HEK293 (cell line): ENCODE measurements around the gene ADD2.

ENCODE experiments used
- CTCF ChIA-PET: fragments of 350-600 bp; formaldehyde crosslinking; extraction: SDS; loops from one replicate; lab custom pipeline; 2021; ENCODE audit warnings: antibody characterized with exemption; lab: Yijun Ruan, JAX
- POLR2A ChIA-PET: fragments of 300-600 bp; formaldehyde crosslinking; extraction: SDS; loops from one replicate; lab custom pipeline; 2020; ENCODE audit warnings: antibody characterized with exemption, inconsistent platforms; lab: Yijun Ruan, JAX
- H3K27ac ChIP-seq: fragments of 200-500 bp; sonication (Bioruptor generic); 2 replicates; pipeline ENCODE4 v1.5.1; 2014; ENCODE audit warnings: low read depth, low read length, control low read depth, inconsistent platforms; ENCODE audit errors: extremely low read depth
- H3K36me3 ChIP-seq, 2 experiments: fragments of 200-500 bp in 1 of 2; sonication (Bioruptor generic) in 1 of 2; 1 replicate in 1 of 2; 2 replicates in 1 of 2; pipeline ENCODE4 v1.5.1; 2014 to 2017; ENCODE audit warnings: inconsistent platforms in 2 of 2, low read length in 2 of 2; ENCODE audit not compliant: control insufficient read depth in 2 of 2, insufficient read depth in 1 of 2
- H3K4me1 ChIP-seq: fragments of 200-500 bp; sonication (Bioruptor generic); 2 replicates; pipeline ENCODE4 v1.5.1; 2014; ENCODE audit warnings: mild to moderate bottlenecking, low read length, inconsistent platforms; ENCODE audit not compliant: control insufficient read depth, insufficient read depth
- H3K4me3 ChIP-seq: 2 replicates; pipeline ENCODE4 v1.5.1; 2011; ENCODE audit warnings: low read depth, mild to moderate bottlenecking, control low read depth, low read length, moderate library complexity
- H3K9me3 ChIP-seq: fragments of 200-500 bp; sonication (Bioruptor generic); 2 replicates; pipeline ENCODE4 v1.5.1; 2014; ENCODE audit warnings: low read depth, low read length, inconsistent platforms; ENCODE audit not compliant: control insufficient read depth, insufficient read depth
- ATF2 ChIP-seq: fragments of 450-650 bp; formaldehyde crosslinking; IDR thresholded peaks from 2 replicates; pipeline ENCODE4 v1.5.1; 2016; ENCODE audit warnings: missing biosample characterization, missing genetic modification characterization, low read depth
- GLIS2 ChIP-seq: fragments of 450-650 bp; formaldehyde crosslinking; IDR thresholded peaks from 2 replicates; pipeline ENCODE4 v1.5.1; 2016; ENCODE audit warnings: missing biosample characterization, missing genetic modification characterization
- KLF7 ChIP-seq: fragments of 450-650 bp; formaldehyde crosslinking; IDR thresholded peaks from 2 replicates; pipeline ENCODE4 v1.5.1; 2016; ENCODE audit warnings: missing biosample characterization, missing genetic modification characterization, borderline replicate concordance
- MZF1 ChIP-seq: fragments of 450-650 bp; formaldehyde crosslinking; IDR thresholded peaks from 2 replicates; pipeline ENCODE4 v1.5.1; 2017; ENCODE audit warnings: missing biosample characterization, missing genetic modification characterization, borderline replicate concordance
- REPIN1 ChIP-seq: fragments of 450-650 bp; formaldehyde crosslinking; IDR thresholded peaks from 2 replicates; pipeline ENCODE4 v1.5.1; 2017; ENCODE audit warnings: missing biosample characterization, missing genetic modification characterization, low read depth
- ZBTB20 ChIP-seq: fragments of 450-650 bp; formaldehyde crosslinking; IDR thresholded peaks from 2 replicates; pipeline ENCODE4 v1.5.1; 2016; ENCODE audit warnings: missing biosample characterization, missing genetic modification characterization
- ZFHX2 ChIP-seq: fragments of 450-650 bp; formaldehyde crosslinking; conservative IDR thresholded peaks from 2 replicates; pipeline ENCODE4 v1.5.1; 2016; ENCODE audit warnings: missing biosample characterization, missing genetic modification characterization
- ZFP3 ChIP-seq: fragments of 450-650 bp; formaldehyde crosslinking; IDR thresholded peaks from 2 replicates; pipeline ENCODE4 v1.5.1; 2016; ENCODE audit warnings: low read depth, missing biosample characterization, missing genetic modification characterization
- ZNF132 ChIP-seq: fragments of 450-650 bp; formaldehyde crosslinking; IDR thresholded peaks from 2 replicates; pipeline ENCODE4 v1.5.1; 2017; ENCODE audit warnings: missing biosample characterization, missing genetic modification characterization, borderline replicate concordance
- ZNF214 ChIP-seq: fragments of 450-650 bp; formaldehyde crosslinking; IDR thresholded peaks from 2 replicates; pipeline ENCODE4 v1.5.1; 2017; ENCODE audit warnings: missing biosample characterization, mild to moderate bottlenecking, missing genetic modification characterization, borderline replicate concordance
- ZNF221 ChIP-seq: fragments of 450-650 bp; formaldehyde crosslinking; IDR thresholded peaks from 2 replicates; pipeline ENCODE4 v1.5.1; 2017; ENCODE audit warnings: missing biosample characterization, missing genetic modification characterization, borderline replicate concordance
- ZNF24 ChIP-seq: fragments of 450-650 bp; formaldehyde crosslinking; IDR thresholded peaks from 2 replicates; pipeline ENCODE4 v1.5.1; 2016; ENCODE audit warnings: missing biosample characterization, missing genetic modification characterization
- ZNF26 ChIP-seq: fragments of 450-650 bp; formaldehyde crosslinking; IDR thresholded peaks from 2 replicates; pipeline ENCODE4 v1.5.1; 2016; ENCODE audit warnings: missing biosample characterization, missing genetic modification characterization
- ZNF416 ChIP-seq: fragments of 450-650 bp; formaldehyde crosslinking; IDR thresholded peaks from 2 replicates; pipeline ENCODE4 v1.5.1; 2016; ENCODE audit warnings: missing biosample characterization, missing genetic modification characterization
- ZNF423 ChIP-seq: fragments of 450-650 bp; formaldehyde crosslinking; IDR thresholded peaks from 2 replicates; pipeline ENCODE4 v1.5.1; 2016; ENCODE audit warnings: missing biosample characterization, missing genetic modification characterization
- ZNF426 ChIP-seq: fragments of 450-650 bp; formaldehyde crosslinking; IDR thresholded peaks from 2 replicates; pipeline ENCODE4 v1.5.1; 2017; ENCODE audit warnings: missing biosample characterization, missing genetic modification characterization, mild to moderate bottlenecking, inconsistent platforms, moderate library complexity
- ZNF530 ChIP-seq: fragments of 450-650 bp; formaldehyde crosslinking; IDR thresholded peaks from 2 replicates; pipeline ENCODE4 v1.5.1; 2016; ENCODE audit warnings: low read depth, missing biosample characterization, missing genetic modification characterization
- ZNF555 ChIP-seq: fragments of 450-650 bp; formaldehyde crosslinking; conservative IDR thresholded peaks from 2 replicates; pipeline ENCODE4 v1.5.1; 2017; ENCODE audit warnings: missing biosample characterization, mild to moderate bottlenecking, missing genetic modification characterization, inconsistent platforms
- ZNF580 ChIP-seq: fragments of 450-650 bp; formaldehyde crosslinking; IDR thresholded peaks from 2 replicates; pipeline ENCODE4 v1.5.1; 2016; ENCODE audit warnings: missing biosample characterization, missing genetic modification characterization
- ZNF621 ChIP-seq: fragments of 450-650 bp; formaldehyde crosslinking; IDR thresholded peaks from 2 replicates; pipeline ENCODE4 v1.5.1; 2017; ENCODE audit warnings: missing biosample characterization, missing genetic modification characterization
- ZNF645 ChIP-seq: fragments of 450-650 bp; formaldehyde crosslinking; IDR thresholded peaks from 2 replicates; pipeline ENCODE4; 2016; ENCODE audit warnings: missing biosample characterization, missing genetic modification characterization
- ZNF707 ChIP-seq: fragments of 450-650 bp; formaldehyde crosslinking; IDR thresholded peaks from 2 replicates; pipeline ENCODE4 v1.5.1; 2016; ENCODE audit warnings: missing biosample characterization, missing genetic modification characterization
- ZNF768 ChIP-seq: fragments of 450-650 bp; formaldehyde crosslinking; IDR thresholded peaks from 2 replicates; pipeline ENCODE4 v1.5.1; 2018; ENCODE audit warnings: missing biosample characterization, mild to moderate bottlenecking, missing genetic modification characterization
- ZNF830 ChIP-seq: fragments of 450-650 bp; IDR thresholded peaks from 2 replicates; pipeline ENCODE4 v1.5.0; 2018; ENCODE audit warnings: missing biosample characterization, missing genetic modification characterization, low read depth, mild to moderate bottlenecking, moderate library complexity
- ZNF837 ChIP-seq: fragments of 450-650 bp; formaldehyde crosslinking; IDR thresholded peaks from 2 replicates; pipeline ENCODE4 v1.5.1; 2016; ENCODE audit warnings: missing biosample characterization, missing genetic modification characterization
- ZSCAN23 ChIP-seq: fragments of 450-650 bp; formaldehyde crosslinking; IDR thresholded peaks from 2 replicates; pipeline ENCODE4 v1.5.1; 2016; ENCODE audit warnings: missing biosample characterization, missing genetic modification characterization
- ZSCAN5A ChIP-seq: fragments of 450-650 bp; formaldehyde crosslinking; IDR thresholded peaks from 2 replicates; pipeline ENCODE4 v1.5.1; 2016; ENCODE audit warnings: missing biosample characterization, missing genetic modification characterization
- TF ChIP-seq, protein P1 (sequence below): fragments of 450-650 bp; formaldehyde crosslinking; IDR thresholded peaks from 2 replicates; pipeline ENCODE4 v1.5.1; 2016; ENCODE audit warnings: missing biosample characterization, missing genetic modification characterization

The ADD2 gene

DNA sequence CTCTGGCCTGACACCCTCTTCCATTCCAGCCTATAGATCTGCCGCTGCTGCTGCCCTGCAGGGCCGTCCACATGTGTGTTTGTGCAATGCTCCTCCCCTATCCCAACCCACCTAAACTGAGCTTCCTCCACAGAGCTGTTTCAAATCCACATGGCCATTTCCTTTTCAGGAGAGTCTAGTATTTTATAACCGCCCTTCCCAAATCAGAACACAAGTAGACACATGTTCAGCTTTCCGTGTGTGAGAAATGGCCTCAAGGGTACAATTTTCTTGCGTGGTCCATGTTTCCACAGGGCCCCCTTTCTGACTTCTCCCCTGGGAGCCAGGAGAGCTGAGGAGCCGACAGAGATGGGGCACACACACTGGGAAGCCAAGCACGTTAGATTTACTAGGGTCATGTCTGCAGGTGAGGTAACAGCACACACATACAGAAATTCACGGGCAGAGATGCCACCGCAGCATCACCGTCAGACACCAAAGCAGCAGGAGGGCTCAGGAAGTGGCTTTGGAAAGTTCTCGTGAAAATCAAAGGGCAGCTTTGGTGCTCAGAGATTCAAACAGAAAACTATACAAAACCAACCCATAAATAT, 111.5 kb downstream of the ADD2 start (continued):
- no peak for TF ChIP-seq ZSCAN5A
- TF ChIP-seq ZFHX2 (tag by site-specific recombination): no peak
- no peak for TF ChIP-seq ZNF707 (tag by site-specific recombination)
- TF ChIP-seq ZNF426 (tag by site-specific recombination): no peak
- no peak for TF ChIP-seq ZNF530 (tag by site-specific recombination)
- no peak for TF ChIP-seq ZNF555
- TF ChIP-seq ZNF214 (tag by site-specific recombination): no peak
- no peak for TF ChIP-seq ZNF580 (tag by site-specific recombination)
- no peak for TF ChIP-seq ZNF221 (tag by site-specific recombination)

DNA sequence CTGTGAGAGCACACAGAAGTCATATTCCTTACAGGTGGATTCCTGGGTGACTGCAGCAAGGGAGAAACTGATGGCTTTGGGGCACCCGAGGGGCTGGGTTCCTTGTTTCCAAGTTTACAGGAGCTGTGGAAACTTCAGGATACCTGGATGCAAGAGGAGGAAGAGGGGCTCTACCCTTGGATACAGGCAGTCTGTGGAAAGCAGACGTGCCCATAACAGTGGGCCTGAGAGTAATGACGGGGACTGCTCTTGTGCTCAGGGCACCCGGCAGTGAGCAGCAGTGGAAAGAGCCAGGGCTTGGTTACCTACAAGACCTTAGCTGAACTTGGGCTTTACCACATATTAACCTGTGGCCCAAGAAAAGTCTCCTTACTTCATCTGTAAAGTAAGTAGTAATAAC, 112.2 kb downstream of the ADD2 start:
- Histone ChIP-seq H3K4me3 (no peak overlapping the region), H3K9me3 (no peaks in the 10 kb centered on the region)
- CTCF ChIA-PET: interaction anchor here (0.7 to 3.4 kb wide), 14 partner anchors 8 to 353 kb away, joined by 3 to 20 read pairs (median 5); partner anchors contain the start of gene ADD2
- TF ChIP-seq GLIS2 (no peak), ZBTB20 (tag by site-specific recombination) (no peak), ZNF423 (tag by site-specific recombination) (no peak), ZNF768 (no peak), ATF2 (no peak), ZNF416 (tag by site-specific recombination) (no peak), ZFP3 (tag by site-specific recombination) (no peak), ZNF830 (tag by site-specific recombination) (no peak), ZNF621 (tag by site-specific recombination) (no peak), ZNF837 (tag by site-specific recombination) (no peak), ZNF132 (tag by site-specific recombination) (no peak), ZNF645 (tag by site-specific recombination) (no peak), ZNF26 (tag by site-specific recombination) (no peak), ZNF24 (tag by site-specific recombination) (no peak), KLF7 (tag by site-specific recombination) (no peak), ZSCAN23 (no peak), MZF1 (tag by site-specific recombination) (no peak), REPIN1 (tag by site-specific recombination) (no peak)
- TF ChIP-seq, protein P1, sequence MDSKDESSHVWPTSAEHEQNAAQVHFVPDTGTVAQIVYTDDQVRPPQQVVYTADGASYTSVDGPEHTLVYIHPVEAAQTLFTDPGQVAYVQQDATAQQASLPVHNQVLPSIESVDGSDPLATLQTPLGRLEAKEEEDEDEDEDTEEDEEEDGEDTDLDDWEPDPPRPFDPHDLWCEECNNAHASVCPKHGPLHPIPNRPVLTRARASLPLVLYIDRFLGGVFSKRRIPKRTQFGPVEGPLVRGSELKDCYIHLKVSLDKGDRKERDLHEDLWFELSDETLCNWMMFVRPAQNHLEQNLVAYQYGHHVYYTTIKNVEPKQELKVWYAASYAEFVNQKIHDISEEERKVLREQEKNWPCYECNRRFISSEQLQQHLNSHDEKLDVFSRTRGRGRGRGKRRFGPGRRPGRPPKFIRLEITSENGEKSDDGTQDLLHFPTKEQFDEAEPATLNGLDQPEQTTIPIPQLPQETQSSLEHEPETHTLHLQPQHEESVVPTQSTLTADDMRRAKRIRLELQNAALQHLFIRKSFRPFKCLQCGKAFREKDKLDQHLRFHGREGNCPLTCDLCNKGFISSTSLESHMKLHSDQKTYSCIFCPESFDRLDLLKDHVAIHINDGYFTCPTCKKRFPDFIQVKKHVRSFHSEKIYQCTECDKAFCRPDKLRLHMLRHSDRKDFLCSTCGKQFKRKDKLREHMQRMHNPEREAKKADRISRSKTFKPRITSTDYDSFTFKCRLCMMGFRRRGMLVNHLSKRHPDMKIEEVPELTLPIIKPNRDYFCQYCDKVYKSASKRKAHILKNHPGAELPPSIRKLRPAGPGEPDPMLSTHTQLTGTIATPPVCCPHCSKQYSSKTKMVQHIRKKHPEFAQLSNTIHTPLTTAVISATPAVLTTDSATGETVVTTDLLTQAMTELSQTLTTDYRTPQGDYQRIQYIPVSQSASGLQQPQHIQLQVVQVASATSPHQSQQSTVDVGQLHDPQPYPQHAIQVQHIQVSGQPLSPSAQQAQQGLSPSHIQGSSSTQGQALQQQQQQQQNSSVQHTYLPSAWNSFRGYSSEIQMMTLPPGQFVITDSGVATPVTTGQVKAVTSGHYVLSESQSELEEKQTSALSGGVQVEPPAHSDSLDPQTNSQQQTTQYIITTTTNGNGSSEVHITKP: no peak
- TF ChIP-seq, all 188 proteins: peak for 0
- H3K36me3 ChIP-seq: no peaks in the 10 kb centered on the region
- H3K4me1 ChIP-seq: no peaks in the 10 kb centered on the region
- POLR2A ChIA-PET: interaction anchor here (0.9 kb wide), 1 partner anchor 352 kb away, joined by 3 read pairs; no protein-coding TSS in a partner anchor
- H3K27ac ChIP-seq: no peak overlapping the region
